Measurements from ENCODE around the gene ACOXL. TPM values are rescaled to one million over a fixed set of nuclear protein-coding genes. Genes with fewer than 3 reads are reported as not detected.

ACOXL gene
- total RNA-seq, 2 donors from 2014 or later: 11.7 to 12.3 TPM

GRCh38 chr2:111030945-111031344 is 298.6 kb downstream of the ACOXL start:
- 46 to 83% methylated on average over 1 to 2 of the region's 2 CpGs for WGBS, 2 experiments (ENCODE audit: insufficient coverage in 1 of 2, insufficient read length in 1 of 2)
- Histone ChIP-seq H3K27me3 (ENCODE audit: control insufficient read depth, insufficient read depth, low read length, poor library complexity, severe bottlenecking) (no peaks in the 10 kb centered on the region), H3K36me3 (ENCODE audit: control insufficient read depth, insufficient read depth, low read length) (no peaks in the 10 kb centered on the region), H3K4me1 (ENCODE audit: control insufficient read depth, insufficient read depth, low read length) (no peaks in the 10 kb centered on the region), H3K9ac (ENCODE audit: extremely low read depth, low read length, poor library complexity, severe bottlenecking) (no peak overlapping the region), H3K9me3 (ENCODE audit: control insufficient read depth, low read length) (no peaks in the 10 kb centered on the region), H3K27ac (ENCODE audit: low read depth, low read length) (no peak overlapping the region), H3K4me3 (ENCODE audit: low read length) (no peak overlapping the region)
- Mint-ChIP-seq H3K27ac (no peak overlapping the region), H3K27me3 (ENCODE audit: insufficient read depth) (no peaks in the 10 kb centered on the region), H3K36me3 (ENCODE audit: low read depth) (peaks cover 13% of the 10 kb centered on the region), H3K4me1 (peaks cover 16% of the 10 kb centered on the region), H3K4me3 (no peak overlapping the region), H3K9me3 (peaks cover 7% of the 10 kb centered on the region)
- no peak for DNase-seq
- TF ChIP-seq CTCF (conservative IDR thresholded peaks at IDR 0.05): no peak

DNA sequence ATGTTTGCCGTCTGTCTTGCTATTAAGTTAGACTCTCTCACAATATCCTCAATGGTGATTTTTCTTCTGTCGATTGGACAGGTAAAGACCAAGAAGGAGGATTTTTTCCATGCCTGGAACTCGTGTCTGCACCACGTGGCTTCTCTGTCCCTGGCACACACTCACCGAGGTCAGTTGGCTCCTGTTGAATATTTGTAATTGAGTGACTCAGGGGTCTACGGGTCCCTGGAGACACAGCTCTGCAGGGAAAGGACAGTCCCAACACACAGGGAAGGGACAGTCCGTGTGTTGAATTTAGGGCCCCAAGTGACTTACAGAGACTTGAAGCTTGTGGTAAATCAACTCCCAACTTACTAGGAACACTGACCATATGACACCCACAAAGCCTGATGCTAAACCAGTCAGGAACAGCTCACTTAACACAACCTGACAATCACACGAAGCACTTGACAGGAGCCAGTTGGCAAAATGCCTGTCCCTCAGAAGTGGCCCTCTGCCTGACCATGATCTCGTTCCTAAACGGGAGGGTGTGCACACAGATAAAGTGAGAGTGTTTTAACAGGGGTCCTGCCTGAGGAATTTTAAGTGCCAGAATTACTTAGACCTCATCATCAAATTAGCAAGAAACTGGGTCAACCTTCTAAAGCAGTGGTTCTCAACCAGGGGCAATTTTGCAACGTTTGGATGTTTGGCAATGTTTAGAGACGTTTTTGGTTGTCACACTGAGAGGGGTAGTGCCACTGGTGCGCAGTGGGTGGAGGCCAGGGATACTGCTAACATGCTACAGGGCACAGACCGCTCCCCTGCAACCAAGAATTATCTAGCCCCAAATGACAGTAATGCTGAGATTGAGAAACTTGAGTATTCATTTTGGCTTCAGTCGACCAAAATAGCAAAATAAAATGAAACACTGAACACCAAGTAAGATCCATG is 299.4 kb downstream of the ACOXL start:
- Mint-ChIP-seq H3K27ac (peak overlapping the region; percentile 21), H3K4me1 (peaks cover 16% of the 10 kb centered on the region), H3K27me3 (ENCODE audit: insufficient read depth) (no peaks in the 10 kb centered on the region), H3K36me3 (ENCODE audit: low read depth) (peaks cover 11% of the 10 kb centered on the region), H3K9me3 (peaks cover 7% of the 10 kb centered on the region), H3K4me3 (no peak overlapping the region)
- no peak overlapping the region for H3K4me3 ChIP-seq (ENCODE audit: low read length)
- no peak for DNase-seq
- H3K4me1 ChIP-seq (ENCODE audit: control insufficient read depth, insufficient read depth, low read length): no peaks in the 10 kb centered on the region
- H3K9ac ChIP-seq (ENCODE audit: extremely low read depth, low read length, poor library complexity, severe bottlenecking): no peak overlapping the region
- H3K36me3 ChIP-seq (ENCODE audit: control insufficient read depth, insufficient read depth, low read length): no peaks in the 10 kb centered on the region
- no peak overlapping the region for H3K27ac ChIP-seq (ENCODE audit: low read depth, low read length)
- H3K9me3 ChIP-seq (ENCODE audit: control insufficient read depth, low read length): no peaks in the 10 kb centered on the region
- WGBS, 2 experiments (ENCODE audit: insufficient coverage in 1 of 2, insufficient read length in 1 of 2): 89 to 92% methylated on average over 10 to 15 of the region's 15 CpGs
- TF ChIP-seq CTCF (conservative IDR thresholded peaks at IDR 0.05): no peak
- no peaks in the 10 kb centered on the region for H3K27me3 ChIP-seq (ENCODE audit: control insufficient read depth, insufficient read depth, low read length, poor library complexity, severe bottlenecking)

- Histone ChIP-seq H3K9ac (ENCODE audit: extremely low read depth, low read length, poor library complexity, severe bottlenecking) (no peak overlapping the region), H3K36me3 (ENCODE audit: control insufficient read depth, insufficient read depth, low read length) (no peaks in the 10 kb centered on the region), H3K27me3 (ENCODE audit: control insufficient read depth, insufficient read depth, low read length, poor library complexity, severe bottlenecking) (no peaks in the 10 kb centered on the region), H3K9me3 (ENCODE audit: control insufficient read depth, low read length) (no peaks in the 10 kb centered on the region), H3K4me1 (ENCODE audit: control insufficient read depth, insufficient read depth, low read length) (no peaks in the 10 kb centered on the region), H3K27ac (ENCODE audit: low read depth, low read length) (no peak overlapping the region), H3K4me3 (ENCODE audit: low read length) (no peak overlapping the region)
- no peak overlapping the region for H3K4me3 Mint-ChIP-seq
- H3K36me3 Mint-ChIP-seq (ENCODE audit: low read depth): peaks cover 11% of the 10 kb centered on the region
- TF ChIP-seq CTCF (conservative IDR thresholded peaks at IDR 0.05): no peak
- 89 to 93% methylated on average over 5 to 8 of the region's 8 CpGs for WGBS, 2 experiments (ENCODE audit: insufficient coverage in 1 of 2, insufficient read length in 1 of 2)
- peak; percentile 51 for DNase-seq
- H3K9me3 Mint-ChIP-seq: peaks cover 5% of the 10 kb centered on the region
- H3K4me1 Mint-ChIP-seq: peaks cover 16% of the 10 kb centered on the region
- no peak overlapping the region for H3K27ac Mint-ChIP-seq
- H3K27me3 Mint-ChIP-seq (ENCODE audit: insufficient read depth): no peaks in the 10 kb centered on the region
Observed at GRCh38 chr2:111032721-111033429, 300.5 kb downstream of the ACOXL start.
